NCI-H82 treated with DMSO at 0.1 percent for 48 hours (cell line): Measurements from ENCODE around the gene FAM171A2.
"Not testable (repeated sequence)": the region's sequence is repeated elsewhere in the genome, so short reads cannot be mapped to it uniquely, and the experiment has no call there.

Experiments used
- DNase-seq: peaks from one replicate; lab custom pipeline; 2025; ENCODE audit not compliant: unreplicated experiment; lab: John Stamatoyannopoulos, UW

The FAM171A2 gene

DNA sequence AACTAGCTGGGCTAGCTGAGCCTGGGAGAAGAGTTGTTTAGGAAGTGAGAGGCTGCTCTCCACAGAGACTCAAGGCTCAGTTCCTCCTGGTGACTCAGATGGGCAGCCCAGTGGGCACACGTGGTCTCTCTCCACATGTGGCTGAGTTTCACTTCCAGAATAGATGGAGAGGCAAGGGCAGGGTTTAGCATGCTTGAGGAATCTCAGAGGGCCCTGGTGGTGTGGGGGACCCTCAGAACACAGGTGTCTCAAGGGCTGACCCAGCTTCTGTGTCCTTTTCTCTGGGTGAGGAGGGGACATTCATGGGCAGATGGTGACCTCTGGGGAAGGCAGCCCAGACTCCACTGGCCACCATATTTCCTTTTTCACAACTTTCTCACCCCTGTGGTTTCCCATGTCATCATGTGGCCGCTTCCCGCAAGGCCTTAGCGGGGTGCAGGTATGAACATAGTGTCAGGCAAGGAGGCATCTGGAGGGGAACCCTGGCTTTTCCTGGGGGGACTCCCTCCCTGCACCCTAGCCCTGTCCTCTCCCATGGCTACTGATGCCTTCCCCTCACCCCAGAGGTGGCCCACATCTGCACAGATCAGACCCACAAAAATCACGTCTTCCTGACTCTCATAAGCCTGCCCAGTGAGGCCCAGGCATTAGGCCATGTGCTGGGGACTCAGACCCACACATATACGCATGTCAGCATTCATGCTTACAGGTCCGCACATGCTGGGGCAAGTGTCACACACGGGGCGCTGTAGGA is 15.2 kb downstream of the FAM171A2 start:
- no peak for DNase-seq

GRCh38 chr17:44347206-44348055 is 16.2 kb downstream of the FAM171A2 start:
- not testable (repeated sequence) for DNase-seq

- no peak for DNase-seq
These were observed 17.4 kb downstream of the FAM171A2 start for GRCh38 chr17:44346064-44346844.

GRCh38 chr17:44345454-44346026 is 18.1 kb downstream of the FAM171A2 start:
- peak; percentile 47 for DNase-seq

- peak; percentile 99 for DNase-seq
These were observed 18.7 kb downstream of the FAM171A2 start, which contains the start of gene GRN for GRCh38 chr17:44344939-44345453. GRN (plus strand) TSS chr17:44345302; CDS start chr17:44349165, 3,863 bp downstream.

GRCh38 chr17:44343510-44344209 is 20.0 kb downstream of the FAM171A2 start:
- no peak for DNase-seq

DNA sequence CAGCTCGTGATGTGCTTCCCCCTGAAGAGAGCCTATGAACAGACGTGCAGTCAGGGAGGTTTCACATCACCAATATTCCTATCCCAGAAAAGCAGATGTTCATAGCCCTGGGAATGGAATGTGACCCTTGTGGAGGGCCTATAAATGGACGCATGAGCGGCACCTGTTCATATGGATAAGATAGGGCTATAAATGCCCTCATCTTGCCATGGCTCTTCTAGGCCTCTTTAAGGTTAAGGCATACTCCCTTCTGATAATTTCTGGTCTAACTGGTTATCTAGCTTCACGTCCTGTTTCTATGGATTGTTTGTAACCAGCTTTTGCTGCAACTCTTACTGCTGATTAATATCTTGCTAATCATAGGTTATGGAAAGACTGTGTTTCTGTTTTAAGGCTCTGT is 23.1 kb downstream of the FAM171A2 start:
- not testable (repeated sequence) for DNase-seq

- DNase-seq, result no peak
These were observed 25.0 kb downstream of the FAM171A2 start for GRCh38 chr17:44338702-44339101.

DNA sequence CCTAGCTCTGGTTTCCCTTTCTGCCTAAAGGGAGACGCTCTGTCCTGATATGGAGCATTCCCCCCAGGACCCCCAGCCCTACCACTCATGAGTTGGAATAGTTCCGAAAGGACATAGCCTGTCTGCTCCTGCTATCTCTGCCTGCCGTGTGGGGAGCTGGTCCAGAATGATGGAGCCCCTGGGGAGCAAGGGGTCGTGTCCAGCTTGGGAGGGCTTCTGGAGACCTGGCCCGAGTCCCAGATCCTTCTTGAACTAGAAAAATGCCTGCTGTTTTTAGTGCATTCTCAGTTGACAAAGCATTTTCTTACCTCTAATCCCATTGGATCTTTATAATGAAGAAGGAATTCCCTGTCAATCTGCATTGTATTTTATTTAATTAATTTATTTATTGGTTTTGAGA is 27.7 kb downstream of the FAM171A2 start:
- no peak for DNase-seq

DNA sequence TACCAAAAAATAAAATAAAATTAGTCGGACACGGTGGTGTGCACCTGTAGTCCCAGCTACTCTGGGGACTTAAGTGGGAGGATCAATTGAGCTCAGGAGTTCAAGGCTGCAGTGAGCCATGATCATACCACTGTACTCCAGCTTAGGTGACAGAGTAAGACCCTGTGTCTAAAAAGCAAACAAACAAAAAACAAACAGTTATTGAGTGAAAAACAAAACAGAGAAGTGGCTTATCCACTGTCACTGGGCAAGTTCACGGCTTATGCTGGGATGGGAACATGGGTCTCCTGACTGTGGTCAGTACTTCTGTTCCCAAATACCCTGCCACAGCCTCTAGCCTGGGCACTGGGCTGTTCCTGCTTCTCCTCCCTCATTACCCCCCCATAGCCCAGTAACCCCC is 28.1 kb downstream of the FAM171A2 start:
- DNase-seq, result no peak

DNA sequence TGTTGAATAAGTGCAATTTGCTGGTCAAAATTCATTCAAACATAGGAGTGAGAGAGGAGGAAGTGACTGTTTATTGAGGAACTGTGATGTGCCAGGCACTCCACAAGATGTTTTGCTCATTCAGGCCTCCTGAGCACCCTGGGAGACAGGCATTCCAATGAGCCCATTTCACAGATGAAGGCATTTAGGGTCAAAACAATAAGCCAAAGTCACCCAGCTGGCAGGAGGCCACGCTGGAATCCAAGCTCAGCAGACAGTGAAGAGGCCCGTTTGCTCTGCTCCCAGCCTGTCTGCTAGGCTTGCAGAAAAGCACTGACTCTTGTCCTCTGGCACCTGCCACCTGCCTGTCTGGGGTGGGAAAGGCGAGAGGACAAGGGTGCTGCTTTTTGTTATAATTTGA is 28.9 kb downstream of the FAM171A2 start:
- DNase-seq, result no peak

DNA sequence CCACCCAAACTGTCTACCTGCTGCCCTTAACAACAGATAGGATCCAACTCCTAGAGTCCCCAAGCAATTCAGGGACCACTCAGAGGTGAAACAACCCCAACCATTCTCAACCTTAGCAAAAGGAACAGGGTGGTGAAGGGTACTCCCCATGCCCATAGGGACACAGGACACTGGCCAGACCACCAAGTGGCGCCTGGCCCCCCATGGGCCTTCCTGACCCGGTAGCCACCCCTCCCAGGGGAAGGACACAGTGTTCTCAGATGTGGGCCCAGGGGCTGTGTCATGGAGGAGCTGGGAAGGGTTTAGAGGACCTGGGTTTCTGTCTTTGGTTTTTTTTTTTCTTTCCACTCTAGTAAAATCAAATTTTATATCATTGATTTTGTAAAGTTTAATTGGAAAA is 29.3 kb downstream of the FAM171A2 start:
- no peak for DNase-seq

DNA sequence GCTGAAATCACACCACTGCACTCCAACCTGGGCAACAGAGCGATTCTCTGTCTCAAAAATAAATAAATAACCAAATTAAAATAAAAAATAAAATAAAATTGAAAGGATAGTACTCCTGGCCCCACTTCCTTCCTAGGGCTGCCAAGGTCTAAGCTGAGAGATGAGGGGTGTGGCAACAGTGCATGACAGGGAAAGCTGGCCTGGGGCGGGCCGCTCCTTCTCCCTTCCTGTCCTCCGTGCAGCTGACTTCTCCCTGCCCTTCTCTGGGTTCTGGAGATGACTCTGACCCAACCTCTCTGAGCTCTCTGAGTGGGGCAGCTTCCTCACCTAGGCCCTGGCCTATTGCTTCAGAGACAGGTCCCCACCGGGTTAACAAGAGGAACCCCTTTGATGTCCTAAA is 30.3 kb downstream of the FAM171A2 start:
- DNase-seq, result no peak

DNA sequence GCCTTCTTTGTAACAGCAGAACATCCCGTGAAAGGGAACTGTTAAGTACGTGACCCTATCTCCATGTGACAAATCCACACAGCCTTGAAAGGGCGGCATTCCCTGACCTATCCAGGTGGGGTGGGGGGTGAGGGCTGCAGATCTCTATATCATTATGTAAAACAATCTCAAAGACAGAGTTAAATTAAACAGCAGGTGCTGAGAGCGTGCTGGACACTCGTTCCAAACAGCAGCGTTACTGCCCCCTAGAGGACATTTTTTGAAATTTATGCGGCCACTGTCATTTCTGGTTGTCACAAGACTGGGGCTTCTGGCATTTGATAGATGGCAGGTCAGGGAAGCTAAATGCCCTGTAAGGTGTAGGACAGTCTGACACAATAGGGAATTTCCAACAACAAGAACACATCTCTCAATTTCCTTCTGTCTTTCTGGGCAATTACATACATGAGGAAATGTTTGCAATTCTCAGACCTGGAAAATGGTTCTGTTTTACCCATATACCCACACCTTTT is 32.3 kb downstream of the FAM171A2 start:
- DNase-seq, result peak; percentile 77

GRCh38 chr17:44330263-44330662 is 33.4 kb downstream of the FAM171A2 start:
- not testable (repeated sequence) for DNase-seq

GRCh38 chr17:44329516-44329915 is 34.1 kb downstream of the FAM171A2 start:
- not testable (repeated sequence) for DNase-seq

- DNase-seq, result no peak
These were observed 35.8 kb downstream of the FAM171A2 start for GRCh38 chr17:44327715-44328449.

DNA sequence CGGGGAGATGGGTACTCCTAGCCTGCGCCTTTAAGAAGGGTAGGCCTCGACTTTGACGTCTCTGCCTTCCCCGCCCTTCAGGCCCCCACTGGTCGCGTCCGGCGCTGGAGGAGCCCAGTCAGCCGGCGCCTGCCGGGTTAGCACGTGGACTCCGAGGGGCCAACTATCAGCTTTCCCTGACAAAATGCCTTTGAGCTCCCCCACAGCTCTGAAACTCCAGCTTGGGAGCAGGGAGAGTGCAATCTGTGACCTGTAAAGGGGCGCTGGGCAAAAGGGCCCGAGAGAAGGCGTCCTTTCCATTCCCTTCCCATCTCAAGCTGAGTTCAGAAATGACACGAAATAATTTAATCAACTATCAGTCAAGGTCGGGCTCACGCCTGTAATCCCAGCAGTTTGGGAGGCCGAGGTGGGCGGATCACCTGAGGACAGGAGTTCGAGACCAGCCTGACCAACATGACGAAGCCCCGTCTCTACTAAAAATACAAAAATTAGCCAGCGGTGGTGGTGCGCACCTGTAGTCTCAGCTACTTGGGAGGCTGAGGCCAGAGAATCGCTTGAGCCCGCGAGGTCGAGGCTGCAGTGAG is 36.7 kb downstream of the FAM171A2 start:
- DNase-seq, result peak; percentile 94
